ENCODE measurements around the gene GPC6. TPM values are rescaled to one million over a fixed set of nuclear protein-coding genes. Genes with fewer than 3 reads are reported as not detected.

Gene GPC6
- total RNA-seq, 1 experiment from 2014 or later, result 0.22 TPM

GRCh38 chr13:94352057-94352456 is 1125.5 kb downstream of the GPC6 start:
- no peak for ATAC-seq
- no peaks in the 10 kb centered on the region for H3K9me3 ChIP-seq (ENCODE audit: control insufficient read depth in 1 of 2, insufficient read depth in 1 of 2, low read depth in 1 of 2, low read length in 2 of 2)
- CTCF ChIA-PET, result no interaction called here

More at GRCh38 chr13:94352057-94352456, 1125.5 kb downstream of the GPC6 start:
- TF ChIP-seq FOSL1 (IDR thresholded peaks at IDR 0.05; ENCODE audit: low read depth) (no peak), SIN3A (IDR thresholded peaks at IDR 0.05; ENCODE audit: low read depth) (no peak), CEBPB (IDR thresholded peaks at IDR 0.05; ENCODE audit: low read depth) (no peak), ZFX (IDR thresholded peaks at IDR 0.05) (no peak), CBX3 (IDR thresholded peaks at IDR 0.05; ENCODE audit: low read depth) (no peak), EZH2 (IDR thresholded peaks at IDR 0.05) (no peak)
- TF ChIP-seq, protein P1, sequence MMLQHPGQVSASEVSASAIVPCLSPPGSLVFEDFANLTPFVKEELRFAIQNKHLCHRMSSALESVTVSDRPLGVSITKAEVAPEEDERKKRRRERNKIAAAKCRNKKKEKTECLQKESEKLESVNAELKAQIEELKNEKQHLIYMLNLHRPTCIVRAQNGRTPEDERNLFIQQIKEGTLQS (IDR thresholded peaks at IDR 0.05), result no peak
- TF ChIP-seq, protein P2, sequence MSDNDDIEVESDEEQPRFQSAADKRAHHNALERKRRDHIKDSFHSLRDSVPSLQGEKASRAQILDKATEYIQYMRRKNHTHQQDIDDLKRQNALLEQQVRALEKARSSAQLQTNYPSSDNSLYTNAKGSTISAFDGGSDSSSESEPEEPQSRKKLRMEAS (IDR thresholded peaks at IDR 0.05), result no peak
- TF ChIP-seq, protein P3, sequence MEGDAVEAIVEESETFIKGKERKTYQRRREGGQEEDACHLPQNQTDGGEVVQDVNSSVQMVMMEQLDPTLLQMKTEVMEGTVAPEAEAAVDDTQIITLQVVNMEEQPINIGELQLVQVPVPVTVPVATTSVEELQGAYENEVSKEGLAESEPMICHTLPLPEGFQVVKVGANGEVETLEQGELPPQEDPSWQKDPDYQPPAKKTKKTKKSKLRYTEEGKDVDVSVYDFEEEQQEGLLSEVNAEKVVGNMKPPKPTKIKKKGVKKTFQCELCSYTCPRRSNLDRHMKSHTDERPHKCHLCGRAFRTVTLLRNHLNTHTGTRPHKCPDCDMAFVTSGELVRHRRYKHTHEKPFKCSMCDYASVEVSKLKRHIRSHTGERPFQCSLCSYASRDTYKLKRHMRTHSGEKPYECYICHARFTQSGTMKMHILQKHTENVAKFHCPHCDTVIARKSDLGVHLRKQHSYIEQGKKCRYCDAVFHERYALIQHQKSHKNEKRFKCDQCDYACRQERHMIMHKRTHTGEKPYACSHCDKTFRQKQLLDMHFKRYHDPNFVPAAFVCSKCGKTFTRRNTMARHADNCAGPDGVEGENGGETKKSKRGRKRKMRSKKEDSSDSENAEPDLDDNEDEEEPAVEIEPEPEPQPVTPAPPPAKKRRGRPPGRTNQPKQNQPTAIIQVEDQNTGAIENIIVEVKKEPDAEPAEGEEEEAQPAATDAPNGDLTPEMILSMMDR (IDR thresholded peaks at IDR 0.05 in 2 of 3, conservative IDR thresholded peaks at IDR 0.05 in 1 of 3; ENCODE audit: borderline replicate concordance in 1 of 3, insufficient read depth in 1 of 3, low read depth in 2 of 3, low read length in 2 of 3), result no peak
- ChIA-PET POLR2A (no interaction called here), RAD21 (ENCODE audit: low non-redundant PET in 1 of 2, low total read pairs in 2 of 2, uncharacterized antibody in 2 of 2, unreplicated experiment in 2 of 2) (no interaction called here)
- intact Hi-C loops (cut with micrococcal nuclease), result no loop called here
- Histone ChIP-seq H3K9me2 (ENCODE audit: insufficient read depth) (no peaks in the 10 kb centered on the region), H2AFZ (ENCODE audit: low read depth, low read length, poor library complexity, severe bottlenecking) (no peak overlapping the region), H3K4me2 (ENCODE audit: low read length) (no peak overlapping the region), H3K4me1 (ENCODE audit: control insufficient read depth in 1 of 2, insufficient read depth in 2 of 2, low read length in 2 of 2) (no peaks in the 10 kb centered on the region), H3K79me2 (ENCODE audit: insufficient read depth, low read length) (no peaks in the 10 kb centered on the region), H3K36me3 (ENCODE audit: control insufficient read depth in 1 of 2, insufficient read depth in 2 of 2, low read length in 2 of 2) (no peaks in the 10 kb centered on the region), H4K20me1 (ENCODE audit: insufficient read depth) (no peaks in the 10 kb centered on the region), H3K27me3 (ENCODE audit: insufficient read depth, low read length) (no peaks in the 10 kb centered on the region), H3K9ac (ENCODE audit: low read length) (no peak overlapping the region), H3K4me3 (replicated peaks in 1 of 2; ENCODE audit: low read depth in 1 of 2, low read length in 2 of 2) (no peak overlapping the region), H3K27ac (ENCODE audit: low read depth, low read length) (no peak overlapping the region)
- no peak for DNase-seq (ENCODE audit: low read depth, low spot score)
- no TSS peak for BruUV-seq (replicated peaks)
